NCI-H128 (cell line): ENCODE results near the gene CLCN1.
"Not testable (repeated sequence)": the region's sequence is repeated elsewhere in the genome, so short reads cannot be mapped to it uniquely, and the experiment has no call there.

Source experiments
- DNase-seq: peaks from one replicate; lab custom pipeline; 2025; ENCODE audit not compliant: unreplicated experiment; lab: John Stamatoyannopoulos, UW

Gene CLCN1

DNA sequence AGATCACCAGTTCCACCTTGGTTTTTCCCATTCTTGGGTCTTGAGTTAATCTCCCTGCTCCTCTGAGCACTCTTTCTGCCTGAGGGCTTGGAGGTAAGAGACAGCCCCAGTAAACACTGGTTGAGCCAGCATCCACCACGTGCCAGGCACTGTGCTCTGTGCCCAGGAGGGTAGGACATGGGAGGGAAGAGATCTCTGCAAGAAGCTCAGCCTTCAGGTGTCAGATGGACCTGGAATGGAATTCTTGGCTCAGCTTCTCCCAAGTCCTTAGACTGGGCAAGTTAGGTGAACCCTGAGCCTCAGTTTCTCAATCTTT, 67.7 kb downstream of the CLCN1 start:
- no peak for DNase-seq

DNA sequence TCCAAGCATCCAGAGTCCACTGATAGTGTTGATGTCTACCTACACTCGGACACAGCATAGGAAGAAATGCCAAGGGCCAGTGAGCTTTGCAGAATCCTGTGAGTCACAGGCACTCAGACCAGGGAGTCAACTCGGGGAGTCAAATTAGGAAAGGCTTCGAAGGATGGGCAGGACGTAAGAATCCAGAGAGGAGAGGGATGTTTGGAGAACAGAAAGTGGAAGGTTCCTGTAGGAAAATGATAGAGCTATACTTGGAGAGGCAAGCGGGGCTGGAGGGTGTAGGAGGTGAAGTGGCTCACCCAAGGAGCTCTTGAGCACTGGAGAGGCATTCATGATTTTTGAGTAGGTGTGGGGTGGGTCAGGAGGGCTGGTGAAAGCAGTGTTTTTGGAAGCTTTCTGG, 68.2 kb downstream of the CLCN1 start:
- DNase-seq, result no peak

DNA sequence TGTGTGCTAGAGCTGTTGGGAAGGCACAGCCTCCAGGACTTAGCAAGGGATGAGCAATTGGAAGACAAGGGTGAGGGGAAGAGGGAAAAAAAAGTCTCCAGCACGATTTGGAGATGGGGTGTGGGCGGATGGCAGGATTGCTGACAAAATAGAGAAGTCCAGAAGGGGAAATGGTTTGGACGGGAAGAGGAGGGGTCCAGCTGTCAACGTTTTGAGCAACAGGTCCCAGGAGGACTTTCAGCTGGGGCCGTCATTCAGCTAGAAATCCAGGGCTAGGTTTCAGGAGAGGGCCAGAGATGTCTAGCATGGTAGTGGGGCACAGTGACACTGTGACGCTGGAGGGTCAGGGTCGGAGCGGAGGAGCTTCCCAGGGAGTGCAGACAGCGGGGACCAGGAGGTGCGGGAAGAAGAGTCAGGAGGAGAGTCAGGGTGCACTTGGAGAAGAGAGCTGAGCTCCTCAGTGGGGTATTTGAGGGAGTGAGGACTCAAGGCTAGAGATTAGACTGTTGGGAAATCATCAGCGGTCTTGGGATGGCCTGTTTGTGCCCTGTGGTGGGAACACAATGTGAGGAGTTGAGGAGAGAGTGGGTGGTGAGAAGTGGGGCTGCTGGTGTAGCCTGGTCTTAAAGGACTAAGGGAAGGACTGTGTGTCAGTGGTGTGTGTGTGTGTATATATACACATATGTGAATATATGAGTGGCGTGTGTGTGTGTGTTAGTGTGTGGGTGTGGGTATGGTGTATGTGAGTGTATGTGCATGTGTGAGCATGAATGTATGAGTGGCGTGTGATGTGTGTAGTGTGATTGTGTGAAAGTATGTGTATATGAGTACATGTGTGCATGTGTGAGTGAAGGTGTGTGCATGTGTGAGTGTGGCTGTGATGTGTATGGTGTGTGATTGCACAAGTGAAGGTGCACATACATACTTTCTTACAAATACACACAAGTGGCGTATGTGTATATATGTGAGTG, 69.0 kb downstream of the CLCN1 start:
- no peak for DNase-seq

DNA sequence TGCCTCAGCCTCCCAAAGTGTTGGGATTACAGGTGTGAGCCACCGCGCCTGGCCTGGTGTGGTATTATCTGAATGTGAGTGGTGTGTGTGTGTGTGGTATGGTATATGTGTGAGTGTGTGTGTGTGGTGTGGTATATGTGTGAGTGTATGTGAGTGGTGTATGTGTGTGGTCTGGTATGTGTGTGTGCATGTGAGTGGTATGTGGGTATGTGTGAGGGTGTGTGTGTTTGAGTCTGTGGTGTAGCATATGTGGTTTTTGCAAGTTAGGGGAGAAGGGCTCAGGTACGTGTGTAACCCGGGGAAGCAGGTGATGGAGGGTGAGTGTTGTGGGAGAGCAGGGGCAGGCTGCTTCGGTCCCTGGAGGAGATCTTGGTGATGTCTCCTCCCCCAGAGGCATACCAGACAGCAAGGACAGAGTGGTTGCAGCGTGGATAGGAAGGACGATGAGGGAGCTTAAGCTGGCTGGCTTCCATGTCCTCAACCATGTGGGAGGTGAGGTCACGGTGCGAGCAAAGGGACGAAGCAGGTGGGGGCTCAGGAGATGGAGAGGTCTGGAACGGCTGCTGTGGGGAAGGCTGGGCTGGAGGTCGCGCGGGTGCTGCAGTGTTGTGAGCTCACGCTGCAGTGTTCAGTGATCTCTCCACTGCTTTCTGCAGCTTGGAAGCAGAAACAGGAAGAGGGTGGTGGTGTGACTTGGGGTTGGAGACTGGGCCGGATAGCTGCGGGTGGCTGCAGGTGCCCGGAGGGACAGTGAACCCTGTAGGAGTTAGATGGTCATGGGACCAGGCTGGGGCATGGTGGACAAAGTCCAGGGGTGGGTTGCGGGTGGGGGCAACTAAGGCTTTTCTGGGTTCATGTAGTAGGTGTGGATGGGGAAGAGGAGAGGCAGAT, 70.2 kb downstream of the CLCN1 start:
- DNase-seq, result no peak

DNA sequence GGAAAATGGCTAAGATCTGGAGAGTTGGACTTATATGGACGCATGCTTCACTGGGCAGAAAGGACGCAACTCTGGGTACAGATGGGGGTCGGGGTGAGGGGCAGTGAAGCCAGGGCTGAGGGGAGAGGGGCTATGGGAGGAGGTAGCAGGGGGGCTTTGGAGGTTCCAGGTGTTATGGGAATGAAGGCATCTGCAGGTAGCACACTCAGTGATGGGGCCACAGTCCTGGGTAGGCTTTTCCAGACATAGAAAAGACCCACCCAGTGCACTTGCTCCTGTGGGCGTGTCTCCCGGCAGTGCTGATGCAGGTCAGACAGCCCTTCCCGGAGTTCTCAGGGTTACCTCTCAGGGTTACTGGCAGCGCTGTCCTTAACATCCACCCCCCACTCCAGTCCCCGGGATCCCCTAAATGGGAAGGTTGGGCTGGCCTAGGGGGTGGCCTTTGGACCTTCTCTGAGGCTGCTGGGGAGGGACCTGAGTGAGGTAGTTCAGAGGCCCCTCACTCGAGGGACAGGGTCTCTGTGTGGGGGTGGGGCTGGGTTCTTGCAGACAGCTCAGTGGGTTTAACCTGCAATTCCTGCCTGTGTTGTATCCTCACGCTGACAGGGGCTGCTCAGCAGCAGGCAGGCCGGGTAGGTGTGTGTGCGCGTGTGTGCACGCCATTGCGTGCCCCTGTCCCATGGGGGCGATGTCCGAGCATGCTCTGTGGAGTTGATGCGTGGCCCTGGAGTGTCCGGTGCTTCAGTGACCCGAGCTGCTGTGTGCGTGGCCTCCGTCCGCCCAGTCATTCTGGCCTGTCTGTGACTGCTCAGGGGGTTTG, 71.5 kb downstream of the CLCN1 start:
- no peak for DNase-seq

DNA sequence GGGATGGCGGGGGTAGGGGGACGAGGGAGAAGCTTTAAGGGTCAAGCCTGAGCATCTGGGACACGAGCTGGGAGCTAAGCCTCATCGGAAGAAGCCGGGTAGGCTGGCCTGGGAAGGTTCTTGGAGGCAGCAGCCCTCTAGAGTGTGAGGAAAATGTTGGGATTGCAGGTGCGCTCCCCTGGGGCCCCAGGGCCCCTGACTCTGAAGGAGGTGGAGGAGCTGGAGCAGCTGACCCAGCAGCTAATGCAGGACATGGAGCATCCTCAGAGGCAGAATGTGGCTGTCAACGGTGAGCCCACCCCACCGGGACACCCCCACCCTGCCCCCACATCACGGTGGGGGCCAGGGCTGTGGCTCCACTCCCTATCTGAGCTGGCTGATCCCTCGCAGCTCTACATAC, 72.1 kb downstream of the CLCN1 start:
- no peak for DNase-seq

DNA sequence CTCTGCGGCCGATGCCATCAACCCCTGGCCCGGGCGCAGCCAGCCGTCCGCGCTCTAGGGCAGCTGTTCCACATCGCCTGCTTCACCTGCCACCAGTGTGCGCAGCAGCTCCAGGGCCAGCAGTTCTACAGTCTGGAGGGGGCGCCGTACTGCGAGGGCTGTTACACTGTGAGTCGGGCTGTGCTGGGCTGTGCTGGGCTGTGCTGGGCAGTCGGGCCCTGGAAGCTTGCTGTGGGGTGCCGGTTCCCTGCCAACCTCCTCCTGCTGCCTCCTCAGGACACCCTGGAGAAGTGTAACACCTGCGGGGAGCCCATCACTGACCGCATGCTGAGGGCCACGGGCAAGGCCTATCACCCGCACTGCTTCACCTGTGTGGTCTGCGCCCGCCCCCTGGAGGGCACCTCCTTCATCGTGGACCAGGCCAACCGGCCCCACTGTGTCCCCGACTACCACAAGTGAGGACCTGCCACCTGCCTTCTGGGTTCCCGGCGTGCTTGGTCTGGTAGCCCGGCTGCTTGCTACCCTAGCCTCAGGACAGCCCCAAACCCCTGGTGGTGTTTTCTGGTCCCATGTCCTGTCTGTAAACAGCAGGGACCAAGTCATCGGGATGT, 72.7 kb downstream of the CLCN1 start:
- no peak for DNase-seq

DNA sequence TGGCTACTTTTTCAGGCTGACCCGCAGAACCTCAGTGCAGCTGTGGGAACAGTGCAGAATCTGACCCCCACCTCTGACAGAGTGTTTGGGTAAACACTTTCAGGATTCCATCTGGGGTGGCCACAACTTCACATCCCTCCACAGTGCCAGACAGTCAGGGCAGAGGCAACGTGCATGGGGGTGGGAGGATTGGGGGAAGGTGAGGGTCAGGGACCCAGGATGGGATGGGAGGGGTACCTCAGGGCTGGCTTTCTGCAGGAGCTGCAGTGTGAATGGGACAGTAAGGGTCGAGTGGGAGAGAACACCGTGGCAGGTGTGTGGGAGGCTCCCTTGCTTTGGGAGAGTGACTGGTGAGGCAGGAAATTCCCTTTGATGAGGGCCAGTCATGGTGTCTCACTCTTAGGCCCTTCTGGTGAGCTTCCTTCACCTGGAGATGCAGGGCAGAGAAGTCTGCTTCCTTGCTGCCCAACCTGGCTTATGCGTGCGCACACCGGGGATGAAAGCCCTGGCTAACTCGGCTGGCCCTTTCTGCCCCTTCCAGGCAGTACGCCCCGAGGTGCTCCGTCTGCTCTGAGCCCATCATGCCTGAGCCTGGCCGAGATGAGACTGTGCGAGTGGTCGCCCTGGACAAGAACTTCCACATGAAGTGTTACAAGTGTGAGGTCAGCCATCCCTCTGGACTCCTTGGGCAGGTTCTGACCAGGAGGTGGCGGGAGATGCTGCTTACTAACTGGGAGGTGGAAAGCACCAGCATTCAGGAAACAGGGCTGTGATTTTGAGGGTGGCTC, 73.6 kb downstream of the CLCN1 start:
- DNase-seq, result no peak

DNA sequence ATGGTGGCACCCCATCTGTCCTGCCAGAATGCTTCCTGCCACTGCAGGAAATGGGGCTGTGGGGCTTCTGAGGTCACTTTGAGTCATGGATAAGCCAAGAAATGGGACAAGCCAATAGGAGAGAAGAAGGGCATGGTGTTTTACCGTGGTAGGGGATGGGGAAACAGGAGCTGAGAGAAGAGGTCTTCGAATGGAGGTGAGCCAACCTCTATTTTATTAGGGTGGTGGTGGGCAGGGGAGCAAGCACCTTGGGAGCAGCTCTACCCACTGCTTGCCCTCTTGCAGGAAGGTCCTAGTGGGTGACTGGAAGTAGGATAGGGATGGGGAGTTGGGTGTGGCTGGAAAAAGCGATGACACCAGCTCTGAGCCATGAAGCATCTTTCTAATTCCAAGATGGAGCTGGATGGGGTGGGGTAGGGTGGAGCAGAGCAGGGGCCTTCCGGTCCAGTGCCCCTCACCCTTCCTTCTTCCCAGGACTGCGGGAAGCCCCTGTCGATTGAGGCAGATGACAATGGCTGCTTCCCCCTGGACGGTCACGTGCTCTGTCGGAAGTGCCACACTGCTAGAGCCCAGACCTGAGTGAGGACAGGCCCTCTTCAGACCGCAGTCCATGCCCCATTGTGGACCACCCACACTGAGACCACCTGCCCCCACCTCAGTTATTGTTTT, 74.3 kb downstream of the CLCN1 start:
- no peak for DNase-seq

DNA sequence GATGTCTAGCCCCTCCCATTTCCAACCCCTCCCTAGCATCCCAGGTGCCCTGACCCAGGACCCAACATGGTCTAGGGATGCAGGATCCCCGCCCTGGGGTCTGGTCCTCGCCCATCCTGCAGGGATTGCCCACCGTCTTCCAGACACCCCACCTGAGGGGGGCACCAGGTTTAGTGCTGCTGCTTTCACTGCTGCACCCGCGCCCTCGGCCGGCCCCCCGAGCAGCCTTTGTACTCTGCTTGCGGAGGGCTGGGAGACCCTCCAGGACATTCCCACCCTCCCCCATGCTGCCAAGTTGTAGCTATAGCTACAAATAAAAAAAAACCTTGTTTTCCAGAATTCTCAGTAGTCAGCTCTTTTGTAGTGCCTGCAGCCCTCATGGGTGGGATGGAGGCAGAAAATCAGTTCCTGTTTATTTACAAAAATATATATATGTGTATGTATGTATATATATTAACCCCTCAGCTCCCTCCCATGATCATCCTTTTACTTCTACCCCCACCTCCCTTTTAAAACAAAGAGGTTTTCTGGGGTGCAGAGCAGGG, 74.9 kb downstream of the CLCN1 start:
- no peak for DNase-seq

DNA sequence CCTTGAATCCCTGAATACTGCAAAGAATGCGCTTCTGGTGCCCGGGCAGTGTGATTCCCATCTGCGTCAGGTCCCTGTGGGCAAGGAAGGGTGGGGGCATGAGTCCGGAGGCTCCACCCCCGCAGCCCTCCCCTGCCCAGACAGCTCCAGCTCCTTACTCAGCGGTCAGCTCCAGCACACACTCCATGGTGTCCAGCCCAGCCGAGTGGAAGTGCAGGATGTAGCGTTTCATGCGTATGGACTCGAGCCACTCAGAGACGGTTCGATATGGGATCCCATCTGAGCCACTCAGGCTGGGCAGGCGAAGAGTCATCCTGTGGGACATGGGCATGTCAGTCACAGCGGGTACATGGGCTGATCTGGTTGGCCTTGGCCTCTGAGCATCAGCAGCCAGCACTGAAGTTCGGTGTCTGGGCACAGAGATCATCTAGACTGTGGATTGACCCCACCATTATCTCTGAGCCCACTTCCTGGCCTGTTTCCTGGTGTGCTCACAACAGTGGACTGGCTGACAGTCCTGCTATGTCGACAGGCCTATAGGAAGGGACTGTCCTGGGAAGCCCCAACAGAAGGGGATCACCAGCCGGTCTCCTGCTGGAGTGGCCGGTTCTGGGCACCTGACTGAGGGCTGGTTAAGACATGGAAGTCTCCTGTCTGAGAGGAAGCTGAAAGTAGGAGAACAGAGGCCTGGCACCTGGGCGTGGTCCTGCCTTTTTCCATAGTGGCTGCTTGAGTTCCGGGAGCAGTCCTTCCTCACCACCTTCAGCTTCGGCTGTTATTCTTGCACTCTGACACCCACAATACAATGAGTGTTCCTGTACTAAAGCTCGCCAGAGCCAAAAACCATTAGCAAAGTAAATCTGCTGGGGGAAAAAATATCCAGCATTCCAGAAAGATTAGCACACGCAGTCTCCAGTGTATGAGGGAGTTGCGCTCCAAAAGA, 75.8 kb downstream of the CLCN1 start:
- DNase-seq, result no peak

DNA sequence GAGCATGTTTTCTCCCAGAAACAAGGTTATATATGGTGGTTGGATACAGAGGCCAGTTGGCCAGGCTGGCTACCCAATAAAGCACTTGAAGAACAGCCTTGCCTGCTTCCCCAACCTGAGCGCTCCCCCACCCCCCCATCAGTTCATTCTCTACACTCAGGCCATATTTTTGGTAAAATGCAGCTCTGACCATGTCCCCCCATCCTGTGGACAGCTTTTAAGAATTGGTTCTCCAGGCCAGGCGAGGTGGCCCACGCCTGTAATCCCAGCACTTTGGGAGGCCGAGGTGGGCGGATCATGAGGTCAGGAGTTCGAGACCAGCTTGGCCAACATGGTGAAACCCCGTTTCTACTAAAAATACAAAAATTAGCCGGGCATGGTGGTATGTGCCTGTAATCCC, 76.5 kb downstream of the CLCN1 start:
- not testable (repeated sequence) for DNase-seq

DNA sequence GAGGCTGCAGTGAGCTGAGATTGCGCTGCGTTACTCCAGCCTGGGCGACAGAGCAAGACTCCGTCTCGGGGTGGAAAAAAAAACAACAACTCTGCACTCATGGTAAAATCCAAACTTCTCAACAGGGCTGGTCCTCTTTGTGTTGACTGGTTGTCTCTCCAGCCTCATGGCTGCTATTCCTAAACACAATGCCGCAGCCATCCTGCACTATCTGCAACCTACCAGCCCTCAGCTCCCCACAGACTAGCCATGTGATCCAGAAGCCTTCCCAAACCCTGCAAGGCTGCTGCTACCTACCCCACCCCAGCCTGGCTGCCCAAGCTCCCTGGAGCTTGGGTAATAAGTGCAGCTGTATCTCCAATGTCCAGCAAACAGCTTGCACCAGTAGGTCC, 77.0 kb downstream of the CLCN1 start:
- DNase-seq, result no peak

DNA sequence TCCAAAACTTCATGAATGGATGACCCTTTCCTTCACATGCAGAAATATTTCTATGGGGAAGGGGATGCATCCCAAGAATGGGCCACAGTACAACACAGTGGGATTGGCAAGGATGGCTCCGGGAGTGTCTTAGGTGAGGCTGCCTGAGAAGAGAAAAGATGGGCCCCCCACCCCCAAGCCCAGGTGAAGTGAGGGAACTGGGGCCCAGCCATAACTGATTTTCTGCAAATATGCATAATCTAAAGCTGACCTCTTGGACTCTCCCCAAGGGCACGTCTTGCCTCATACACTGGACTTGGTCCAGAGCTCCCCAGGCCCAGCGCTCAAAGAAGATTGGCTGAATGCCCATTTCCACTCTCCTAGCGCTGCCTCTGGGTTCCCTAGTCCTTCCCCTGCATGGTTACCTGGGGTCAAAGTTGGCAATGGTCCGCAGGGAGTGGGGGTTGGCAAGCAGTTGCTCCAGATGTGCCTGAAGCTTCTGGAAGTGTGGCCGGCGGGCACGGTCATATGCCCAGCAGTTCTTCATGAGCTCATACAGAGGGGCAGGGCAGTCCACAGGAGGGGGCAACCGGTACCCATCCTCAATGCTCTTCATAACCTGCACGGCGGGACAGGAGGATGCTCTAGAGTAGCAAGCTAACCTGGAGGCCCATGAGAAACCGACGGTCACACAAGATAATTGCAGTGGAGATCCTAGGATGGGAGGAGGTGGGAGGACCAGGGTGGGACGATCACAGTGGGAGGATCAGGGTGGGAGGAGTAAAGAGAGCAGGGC, 77.5 kb downstream of the CLCN1 start:
- no peak for DNase-seq

DNA sequence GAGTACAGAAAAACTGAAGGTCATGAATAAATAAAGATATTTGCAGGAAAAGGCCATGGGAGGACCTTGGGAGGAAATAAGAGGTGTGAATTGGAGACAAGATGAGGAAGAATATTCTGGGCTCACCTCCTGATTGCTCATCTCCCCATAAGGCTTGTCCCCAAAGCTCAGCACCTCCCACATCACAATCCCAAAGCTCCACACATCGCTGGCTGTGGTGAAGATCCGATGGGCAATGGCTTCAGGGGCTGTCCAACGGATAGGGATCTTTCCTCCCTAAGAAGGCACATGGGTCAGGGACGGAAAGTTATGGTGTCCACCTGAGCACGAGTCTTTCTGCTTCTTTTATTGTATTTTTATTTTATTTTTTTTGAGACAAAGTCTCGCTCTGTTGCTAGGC, 78.2 kb downstream of the CLCN1 start:
- no peak for DNase-seq

DNA sequence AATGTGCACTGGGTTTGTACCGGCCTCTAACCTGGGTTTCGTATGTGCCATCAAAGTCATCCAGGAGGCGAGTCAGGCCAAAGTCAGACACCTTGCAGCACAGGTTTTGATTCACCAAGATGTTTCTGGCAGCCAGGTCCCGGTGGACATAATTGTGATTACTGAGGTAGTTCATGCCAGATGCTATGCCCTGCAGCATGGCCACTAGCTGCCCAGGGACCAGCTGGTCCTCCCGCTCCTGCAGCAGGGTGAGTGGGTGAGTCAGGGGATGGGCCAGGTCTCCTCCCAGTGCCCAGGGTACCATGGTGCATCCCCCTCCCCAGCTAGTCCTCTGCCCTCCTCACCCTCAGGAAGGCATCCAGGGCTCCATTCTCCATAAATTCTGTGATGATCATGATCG, 78.9 kb downstream of the CLCN1 start:
- no peak for DNase-seq
